Subcutaneous adipose tissue (tissue), 4 donors: Measurements from ENCODE around the gene UGP2. TPM values are rescaled to one million over a fixed set of nuclear protein-coding genes. Genes with fewer than 3 reads are reported as not detected.

ENCODE experiments used
- CTCF ChIP-seq: fragments of 450-650 bp; IDR thresholded peaks from one replicate; pipeline ENCODE4 v1.5.1; 2016; ENCODE audit warnings: low read depth, mild to moderate bottlenecking, control low read depth, antibody characterized with exemption, moderate library complexity
- total RNA-seq, 4 donors: library from RNA; depleted of rRNA; stranded (reverse); fragments of >200 nt; gene quantifications; one replicate each; pipeline ENCODE4 v1.1.0, GENCODE V29; 2016

UGP2 gene
- total RNA-seq, 4 donors from 2014 or later: 176 to 404 (median 321) TPM

GRCh38 chr2:63891488-63892030 is 49.9 kb downstream of the UGP2 start:
- no peak for TF ChIP-seq CTCF

- no peak for TF ChIP-seq CTCF
These were observed 51.5 kb downstream of the UGP2 start for GRCh38 chr2:63893163-63893562.

- no peak for TF ChIP-seq CTCF
These were observed 52.5 kb downstream of the UGP2 start for GRCh38 chr2:63894167-63894566.

- no peak for TF ChIP-seq CTCF
These were observed 57.1 kb downstream of the UGP2 start for GRCh38 chr2:63898839-63899238.

- no peak for TF ChIP-seq CTCF
These were observed 57.9 kb downstream of the UGP2 start for GRCh38 chr2:63899639-63900038.

- TF ChIP-seq CTCF: no peak
These were observed 60.5 kb downstream of the UGP2 start for GRCh38 chr2:63902149-63902548.

GRCh38 chr2:63903003-63903402 is 61.3 kb downstream of the UGP2 start:
- no peak for TF ChIP-seq CTCF
